Left lung (tissue), 10 donors: ENCODE data around the gene GSC2. TPM values are rescaled to one million over a fixed set of nuclear protein-coding genes. Genes with fewer than 3 reads are reported as not detected.

ENCODE experiments used
- ATAC-seq: fragments of 200-7000 bp; cut with Tn5 transposase; one replicate; pipeline ENCODE4 v1.9.1; 2020; ENCODE audit warnings: moderate library complexity
- DNase-seq, 4 donors: peaks; one replicate each; pipeline ENCODE4 v3.0.0-alpha.2; 2013 to 2020
- H3K27ac ChIP-seq, 2 donors: fragments of 200-600 bp; sonication (generic) in 1 of 2; one replicate each; pipeline versions ENCODE4 v1.5.0 to v1.8.0; 2020 to 2021
- H3K27me3 ChIP-seq, 2 donors: fragments of 200-600 bp; sonication (generic) in 1 of 2; one replicate each; pipeline versions ENCODE4 v1.5.0 to v1.8.0; 2020 to 2021
- H3K36me3 ChIP-seq, 2 donors: fragments of 200-600 bp; sonication (generic) in 1 of 2; one replicate each; pipeline versions ENCODE4 v1.5.0 to v1.8.0; 2020 to 2021
- H3K4me1 ChIP-seq, 2 donors: fragments of 200-600 bp; one replicate each; pipeline ENCODE4 v1.8.0; 2021
- H3K4me3 ChIP-seq, 2 donors: fragments of 200-600 bp; sonication (generic) in 1 of 2; one replicate each; pipeline versions ENCODE4 v1.5.0 to v1.8.0; 2020 to 2021; ENCODE audit warnings: mild to moderate bottlenecking in 1 of 2
- H3K9me3 ChIP-seq, 2 donors: fragments of 200-600 bp; sonication (generic) in 1 of 2; one replicate each; pipeline versions ENCODE4 v1.5.0 to v1.8.0; 2020 to 2021
- CTCF ChIP-seq, 2 donors: fragments of 200-600 bp; sonication (generic) in 1 of 2; IDR thresholded peaks; one replicate each; pipeline versions ENCODE4 v1.5.0 to v1.8.0; 2021; ENCODE audit warnings: antibody characterized with exemption in 2 of 2
- intact Hi-C, 2 donors: fragments of 100-400 bp; cut with DNase I; formaldehyde crosslinking; loops; one replicate each; pipeline versions ENCODE4 v1.11.2 to v1.14.2; 2022
- polyA plus RNA-seq, 6 donors: library from polyadenylated mRNA; unstranded; fragments of 120-200 nt; gene quantifications; one replicate each; pipeline ENCODE4 v1.2.1, GENCODE V29; 2013; ENCODE audit not compliant: insufficient read length in 6 of 6
- total RNA-seq, 2 donors: library from RNA; stranded (reverse); fragmentation: NEBNext Ultra II Directional; extraction: Animal tissue kit (Norgen Biotek cat#: 25700); gene quantifications; one replicate each; pipeline ENCODE4 v1.2.1, GENCODE V29; 2021
- donor health status: DM: no; HTN: yes; CAD: no.
- donor health status: DM: no; HTN: no; CAD: no.

The GSC2 gene
- total and polyA plus RNA-seq, 8 donors = not detected

- TF ChIP-seq CTCF (IDR thresholded peaks at IDR 0.05) = no peak
- Histone ChIP-seq H3K4me1 (peaks cover 0 to 8% of the 10 kb centered on the region in 2 donors), H3K4me3 (no peak overlapping the region), H3K27me3 (no peaks in the 10 kb centered on the region), H3K36me3 (peaks cover 0 to 16% of the 10 kb centered on the region in 2 donors), H3K9me3 (no peaks in the 10 kb centered on the region), H3K27ac (no peak overlapping the region)
- DNase-seq = no peak
- no peak for ATAC-seq
- intact Hi-C loops = no loop called here
Observed at GRCh38 chr22:19127329-19128008, 22.6 kb downstream of the GSC2 start.

- Histone ChIP-seq H3K9me3 (no peaks in the 10 kb centered on the region), H3K4me1 (peaks cover 0 to 8% of the 10 kb centered on the region in 2 donors), H3K27me3 (no peaks in the 10 kb centered on the region), H3K4me3 (no peak overlapping the region), H3K27ac (no peak overlapping the region), H3K36me3 (peaks cover 0 to 8% of the 10 kb centered on the region in 2 donors)
- intact Hi-C loops = no loop called here
- no peak for TF ChIP-seq CTCF (IDR thresholded peaks at IDR 0.05)
- DNase-seq (no peak), ATAC-seq (no peak)
Observed at GRCh38 chr22:19126309-19127273, 23.5 kb downstream of the GSC2 start.

GRCh38 chr22:19125474-19126308, 24.4 kb downstream of the GSC2 start:
- no peaks in the 10 kb centered on the region for H3K27me3 ChIP-seq
- DNase-seq = no peak
- H3K27ac ChIP-seq = no peak overlapping the region
- peaks cover 4 to 16% of the 10 kb centered on the region in 2 donors for H3K4me1 ChIP-seq
- ATAC-seq = no peak
- no peaks in the 10 kb centered on the region for H3K36me3 ChIP-seq
- TF ChIP-seq CTCF (IDR thresholded peaks at IDR 0.05) = no peak
- intact Hi-C loops = no loop called here
- H3K9me3 ChIP-seq = no peaks in the 10 kb centered on the region
- H3K4me3 ChIP-seq = no peak overlapping the region

GRCh38 chr22:19125011-19125410, 25.1 kb downstream of the GSC2 start:
- no peak for ATAC-seq
- H3K4me3 ChIP-seq = no peak overlapping the region
- intact Hi-C loops = no loop called here
- no peak overlapping the region for H3K27ac ChIP-seq
- H3K9me3 ChIP-seq = no peaks in the 10 kb centered on the region
- H3K27me3 ChIP-seq = no peaks in the 10 kb centered on the region
- no peak for TF ChIP-seq CTCF (IDR thresholded peaks at IDR 0.05)
- DNase-seq = no peak
- H3K4me1 ChIP-seq = peaks cover 11 to 23% of the 10 kb centered on the region in 2 donors
- H3K36me3 ChIP-seq = no peaks in the 10 kb centered on the region
